B cell (primary cell): ENCODE measurements around the gene FAM53A. TPM values are rescaled to one million over a fixed set of nuclear protein-coding genes. Genes with fewer than 3 reads are reported as not detected.

Experiments
- ATAC-seq: fragments of 200-7000 bp; cut with Tn5 transposase; one replicate; pipeline ENCODE4 v1.10.0; 2021; ENCODE audit warnings: low read depth, mild to moderate bottlenecking, moderate number of reproducible peaks, moderate library complexity
- CTCF ChIA-PET: fragments of 350-600 bp; sonication (Branson Sonifier 250); formaldehyde crosslinking; loops from one replicate; lab custom pipeline; 2021; ENCODE audit warnings: antibody characterized with exemption, inconsistent platforms; lab: Charles Lee
- POLR2A ChIA-PET: fragments of 350-600 bp; sonication (Branson Sonifier 250); formaldehyde crosslinking; loops from one replicate; lab custom pipeline; 2021; ENCODE audit warnings: antibody characterized with exemption; lab: Charles Lee
- DNase-seq: peaks from one replicate; pipeline ENCODE4 v3.0.0; 2013
- H2AFZ ChIP-seq: 2 replicates; pipeline ENCODE4 v1.6.1; 2012; ENCODE audit warnings: mild to moderate bottlenecking, low read depth, low read length; ENCODE audit not compliant: insufficient read depth, poor library complexity, severe bottlenecking
- H3K27ac ChIP-seq, 2 donors: 1 replicate in 1 of 2; 2 replicates in 1 of 2; pipeline ENCODE4 v1.5.1; 2012 to 2013; ENCODE audit warnings: low read length in 2 of 2, mild to moderate bottlenecking in 2 of 2, moderate library complexity in 1 of 2
- H3K27me3 ChIP-seq, 4 experiments: fragments of 200-600 bp in 1 of 4; sonication (generic) in 1 of 4; replicated peaks in 1 of 4; 1 replicate in 2 of 4; 2 replicates in 2 of 4; pipeline versions ENCODE4 v1.6.1 to v1.7.0; 2013 to 2016; ENCODE audit warnings: low read length in 3 of 4, mild to moderate bottlenecking in 2 of 4, mixed read lengths in 1 of 4, moderate library complexity in 1 of 4; ENCODE audit not compliant: insufficient read depth in 4 of 4, control insufficient read depth in 3 of 4; ENCODE audit errors: control extremely low read depth in 1 of 4
- H3K36me3 ChIP-seq, 2 experiments: replicated peaks in 1 of 2; 1 replicate in 1 of 2; 2 replicates in 1 of 2; pipeline versions ENCODE4 v1.6.1 to v1.7.1; 2013; ENCODE audit warnings: low read length in 1 of 2; ENCODE audit not compliant: insufficient read depth in 2 of 2, control insufficient read depth in 1 of 2; ENCODE audit errors: control extremely low read depth in 1 of 2, extremely low read depth in 1 of 2
- H3K4me1 ChIP-seq, 2 donors: fragments of 200-600 bp in 1 of 2; sonication (generic) in 1 of 2; 1 replicate in 1 of 2; 2 replicates in 1 of 2; pipeline versions ENCODE4 v1.5.1 to v1.6.1; 2013 to 2017; ENCODE audit warnings: low read length in 2 of 2; ENCODE audit not compliant: control insufficient read depth in 2 of 2, insufficient read depth in 2 of 2
- H3K4me2 ChIP-seq: replicated peaks from 2 replicates; pipeline ENCODE3; 2012; ENCODE audit warnings: mild to moderate bottlenecking, low read depth, low read length; ENCODE audit not compliant: poor library complexity, severe bottlenecking
- H3K4me3 ChIP-seq, 5 experiments: fragments of 200-600 bp in 1 of 5; sonication (generic) in 1 of 5; 1 replicate in 3 of 5; 2 replicates in 2 of 5; pipeline versions ENCODE4 v1.5.1 to v1.7.0; 2011 to 2016; ENCODE audit warnings: low read length in 4 of 5, mild to moderate bottlenecking in 4 of 5, low read depth in 2 of 5, control low read depth in 1 of 5, moderate library complexity in 1 of 5; ENCODE audit not compliant: insufficient read depth in 1 of 5; ENCODE audit errors: control extremely low read depth in 1 of 5, extremely low read depth in 1 of 5
- H3K79me2 ChIP-seq: fragments of 200-600 bp; sonication (generic); one replicate; pipeline ENCODE4 v1.6.0; 2016; ENCODE audit warnings: low read length; ENCODE audit not compliant: control insufficient read depth, insufficient read depth
- H3K9ac ChIP-seq: fragments of 200-600 bp; sonication (generic); 2 replicates; pipeline ENCODE4 v1.6.1; 2017; ENCODE audit warnings: mild to moderate bottlenecking, low read length, moderate library complexity
- H3K9me3 ChIP-seq, 3 donors: one replicate each; pipeline versions ENCODE4 v1.6.1 to v1.7.1; 2013; ENCODE audit warnings: low read length in 2 of 3; ENCODE audit not compliant: control insufficient read depth in 2 of 3, insufficient read depth in 1 of 3; ENCODE audit errors: control extremely low read depth in 1 of 3
- H4K20me1 ChIP-seq: 2 replicates; pipeline ENCODE4 v1.6.0; 2012; ENCODE audit warnings: mild to moderate bottlenecking, low read length; ENCODE audit not compliant: insufficient read depth, control insufficient read depth, poor library complexity, severe bottlenecking
- H3K27ac Mint-ChIP-seq: one replicate; pipeline ENCODE4 v1.8.0; 2021; ENCODE audit warnings: mixed read lengths
- H3K27me3 Mint-ChIP-seq: one replicate; pipeline ENCODE4 v1.8.0; 2021; ENCODE audit warnings: mixed read lengths
- H3K4me1 Mint-ChIP-seq: one replicate; pipeline ENCODE4 v1.8.0; 2021; ENCODE audit warnings: mixed read lengths
- H3K4me3 Mint-ChIP-seq: one replicate; pipeline ENCODE4 v1.8.0; 2021; ENCODE audit warnings: mixed read lengths
- H3K9me3 Mint-ChIP-seq: one replicate; pipeline ENCODE4 v1.8.0; 2022; ENCODE audit warnings: mixed read lengths; ENCODE audit not compliant: insufficient read depth
- EZH2 ChIP-seq: IDR thresholded peaks from 2 replicates; pipeline ENCODE4 v1.6.1; 2012; ENCODE audit warnings: borderline replicate concordance, low read depth, mild to moderate bottlenecking, moderate library complexity, low read length; ENCODE audit not compliant: insufficient read depth, poor library complexity, severe bottlenecking
- WGBS: methylation state at CpG from one replicate; pipeline ENCODE4 v1.1.5; 2013; ENCODE audit warnings: missing lambda C conversion rate; ENCODE audit not compliant: insufficient coverage; 5-methylcytosine and 5-hydroxymethylcytosine counted together
- intact Hi-C: fragments of 100-400 bp; cut with micrococcal nuclease; formaldehyde crosslinking; loops from one replicate; pipeline ENCODE4 v1.10.0; 2022
- polyA plus RNA-seq: library from polyadenylated mRNA; depleted of rRNA; stranded (reverse); fragments of >200 nt; gene quantifications from 2 replicates; pipeline ENCODE4 v1.2.3, GENCODE V29; 2012
- total RNA-seq, 2 donors: library from RNA; stranded (reverse); fragments of 120-200 nt in 1 of 2; gene quantifications; 1 replicate in 1 of 2; 2 replicates in 1 of 2; pipeline versions ENCODE4 v1.2.3 to v1.2.4, GENCODE V29; 2013 to 2022
- TF ChIP-seq, protein P1 (sequence below): fragments of 200-600 bp; IDR thresholded peaks from one replicate; pipeline ENCODE4 v1.8.0; 2022; ENCODE audit warnings: antibody characterized with exemption, mild to moderate bottlenecking

FAM53A gene
- total and polyA plus RNA-seq, 2 donors (not counting 1 experiment from before 2014, with no cell fraction given): 2.2 to 4.2 TPM

DNA sequence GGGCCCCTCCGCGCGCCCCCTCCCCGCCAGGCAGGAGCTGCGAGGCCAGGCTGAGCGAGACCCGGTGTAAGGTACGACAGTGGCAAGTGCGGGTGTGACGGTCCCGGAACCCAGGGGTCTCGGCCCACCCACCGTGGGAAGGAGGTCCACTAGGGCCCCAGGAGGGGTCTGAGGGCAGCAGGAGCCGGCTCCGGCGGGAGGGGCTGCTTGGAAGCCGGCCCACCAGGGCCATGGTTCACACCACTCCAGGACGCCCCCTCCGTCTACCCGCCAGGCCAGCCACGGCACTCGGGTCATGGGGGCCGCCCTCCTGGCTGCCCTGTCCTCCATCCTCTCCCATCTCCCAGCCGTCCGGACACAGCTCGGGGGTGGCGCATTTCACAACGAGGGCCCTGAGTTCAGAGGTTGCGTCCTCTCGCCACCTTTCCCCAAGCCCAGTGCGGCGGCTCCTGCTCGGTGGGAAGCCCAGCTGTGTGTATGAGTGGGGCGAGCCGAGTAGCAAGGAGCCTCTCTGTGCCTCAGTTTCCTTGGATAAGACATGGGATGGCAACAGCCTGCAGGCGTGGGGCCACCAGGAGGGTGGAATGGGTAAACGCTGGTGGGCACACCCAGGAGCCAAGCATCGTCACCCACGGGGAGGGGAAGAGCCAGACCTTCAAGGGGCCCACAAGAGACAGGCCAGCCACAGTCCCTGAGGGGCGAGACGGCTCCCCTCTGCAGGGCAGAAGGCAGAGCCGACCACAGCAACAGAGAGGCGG lies 81.3 kb downstream of the FAM53A start:
- H3K4me3 ChIP-seq: no peak overlapping the region
- H2AFZ ChIP-seq: no peak overlapping the region
- no peaks in the 10 kb centered on the region for H3K27me3 ChIP-seq
- H3K79me2 ChIP-seq: no peaks in the 10 kb centered on the region
- peaks cover 0 to 5% (median 0%) of the 10 kb centered on the region in 3 donors for H3K9me3 ChIP-seq
- no peak overlapping the region for H3K27ac ChIP-seq
- WGBS: 89% methylated on average over 43 of the region's 43 CpGs
- intact Hi-C loops: no loop called here
- peaks cover 3% of the 10 kb centered on the region for H3K27me3 Mint-ChIP-seq
- no peak for TF ChIP-seq EZH2
- ATAC-seq: no peak
- H3K9me3 Mint-ChIP-seq: no peaks in the 10 kb centered on the region
- no peaks in the 10 kb centered on the region for H3K4me1 Mint-ChIP-seq
- no peak overlapping the region for H3K4me2 ChIP-seq
- DNase-seq: no peak
- POLR2A ChIA-PET: no interaction called here
- CTCF ChIA-PET: no interaction called here
- H3K4me3 Mint-ChIP-seq: no peak overlapping the region
- no peak overlapping the region for H3K27ac Mint-ChIP-seq
- H3K9ac ChIP-seq: no peak overlapping the region
- peaks cover 0 to 12% of the 10 kb centered on the region in 2 donors for H3K4me1 ChIP-seq
- H4K20me1 ChIP-seq: no peaks in the 10 kb centered on the region
- no peaks in the 10 kb centered on the region for H3K36me3 ChIP-seq

DNA sequence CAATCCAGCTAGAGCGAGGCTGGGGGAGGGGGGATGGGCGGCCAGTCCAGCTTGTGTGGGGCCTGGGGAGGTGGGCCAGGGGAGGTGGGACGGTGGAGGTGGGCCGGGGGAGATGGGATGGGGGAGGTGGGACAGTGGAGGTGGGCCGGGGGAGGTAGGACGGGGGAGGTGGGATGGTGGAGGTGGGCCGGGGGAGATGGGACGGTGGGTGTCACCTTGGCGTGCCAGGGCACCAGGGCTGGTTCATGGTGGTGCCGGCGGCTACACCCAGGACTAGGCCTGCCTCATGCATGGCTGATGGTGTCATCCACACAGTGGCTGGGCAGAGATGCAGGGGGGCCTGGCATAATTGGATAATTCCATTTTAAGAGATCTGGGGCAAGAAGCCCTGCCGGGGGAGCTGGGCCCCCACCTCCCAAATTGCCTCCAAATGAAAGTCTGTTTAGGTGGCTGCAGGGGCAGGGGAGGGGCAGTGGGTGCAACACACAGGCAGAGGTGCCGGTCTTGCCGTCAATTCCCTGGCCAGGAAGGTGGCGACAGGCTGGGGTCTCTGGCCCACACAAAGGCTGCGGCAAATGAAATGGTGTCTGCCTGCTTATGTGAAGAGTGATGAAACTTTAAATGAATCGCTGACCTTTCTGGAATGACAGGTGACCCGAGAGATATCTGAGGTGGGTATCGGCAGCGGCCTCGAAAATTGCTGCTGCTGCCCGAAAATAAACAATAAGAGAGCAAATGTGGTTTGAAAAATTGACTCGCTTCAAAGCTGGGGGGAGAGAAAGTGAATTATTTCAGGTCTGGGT lies 82.1 kb downstream of the FAM53A start:
- H3K9ac ChIP-seq: no peak overlapping the region
- no peak overlapping the region for H3K4me2 ChIP-seq
- no peaks in the 10 kb centered on the region for H4K20me1 ChIP-seq
- H3K27me3 Mint-ChIP-seq: peaks cover 3% of the 10 kb centered on the region
- H3K36me3 ChIP-seq: no peaks in the 10 kb centered on the region
- DNase-seq: no peak
- intact Hi-C loops: no loop called here
- ChIA-PET CTCF (no interaction called here), POLR2A (no interaction called here)
- no peaks in the 10 kb centered on the region for H3K9me3 Mint-ChIP-seq
- peaks cover 0 to 12% of the 10 kb centered on the region in 2 donors for H3K4me1 ChIP-seq
- no peak overlapping the region for H3K27ac ChIP-seq
- ATAC-seq: no peak
- peaks cover 0 to 5% (median 0%) of the 10 kb centered on the region in 3 donors for H3K9me3 ChIP-seq
- no peaks in the 10 kb centered on the region for H3K4me1 Mint-ChIP-seq
- no peak overlapping the region for H3K4me3 Mint-ChIP-seq
- no peaks in the 10 kb centered on the region for H3K27me3 ChIP-seq
- WGBS: 91% methylated on average over 19 of the region's 23 CpGs
- no peak overlapping the region for H3K4me3 ChIP-seq
- TF ChIP-seq EZH2: no peak
- TF ChIP-seq, protein P1, sequence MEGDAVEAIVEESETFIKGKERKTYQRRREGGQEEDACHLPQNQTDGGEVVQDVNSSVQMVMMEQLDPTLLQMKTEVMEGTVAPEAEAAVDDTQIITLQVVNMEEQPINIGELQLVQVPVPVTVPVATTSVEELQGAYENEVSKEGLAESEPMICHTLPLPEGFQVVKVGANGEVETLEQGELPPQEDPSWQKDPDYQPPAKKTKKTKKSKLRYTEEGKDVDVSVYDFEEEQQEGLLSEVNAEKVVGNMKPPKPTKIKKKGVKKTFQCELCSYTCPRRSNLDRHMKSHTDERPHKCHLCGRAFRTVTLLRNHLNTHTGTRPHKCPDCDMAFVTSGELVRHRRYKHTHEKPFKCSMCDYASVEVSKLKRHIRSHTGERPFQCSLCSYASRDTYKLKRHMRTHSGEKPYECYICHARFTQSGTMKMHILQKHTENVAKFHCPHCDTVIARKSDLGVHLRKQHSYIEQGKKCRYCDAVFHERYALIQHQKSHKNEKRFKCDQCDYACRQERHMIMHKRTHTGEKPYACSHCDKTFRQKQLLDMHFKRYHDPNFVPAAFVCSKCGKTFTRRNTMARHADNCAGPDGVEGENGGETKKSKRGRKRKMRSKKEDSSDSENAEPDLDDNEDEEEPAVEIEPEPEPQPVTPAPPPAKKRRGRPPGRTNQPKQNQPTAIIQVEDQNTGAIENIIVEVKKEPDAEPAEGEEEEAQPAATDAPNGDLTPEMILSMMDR: no peak
- H2AFZ ChIP-seq: no peak overlapping the region
- H3K79me2 ChIP-seq: no peaks in the 10 kb centered on the region
- no peak overlapping the region for H3K27ac Mint-ChIP-seq
